HG02943 (cell line): ENCODE results near the gene DHDDS.
"Not testable (repeated sequence)": the region's sequence is repeated elsewhere in the genome, so short reads cannot be mapped to it uniquely, and the experiment has no call there.

ENCODE experiments used
- ATAC-seq: cut with Tn5 transposase; IDR thresholded peaks from one replicate; pipeline ENCODE4 v1.9.1; 2021; ENCODE audit warnings: mild to moderate bottlenecking, low read depth, moderate library complexity; ENCODE audit not compliant: unreplicated experiment

DHDDS gene

DNA sequence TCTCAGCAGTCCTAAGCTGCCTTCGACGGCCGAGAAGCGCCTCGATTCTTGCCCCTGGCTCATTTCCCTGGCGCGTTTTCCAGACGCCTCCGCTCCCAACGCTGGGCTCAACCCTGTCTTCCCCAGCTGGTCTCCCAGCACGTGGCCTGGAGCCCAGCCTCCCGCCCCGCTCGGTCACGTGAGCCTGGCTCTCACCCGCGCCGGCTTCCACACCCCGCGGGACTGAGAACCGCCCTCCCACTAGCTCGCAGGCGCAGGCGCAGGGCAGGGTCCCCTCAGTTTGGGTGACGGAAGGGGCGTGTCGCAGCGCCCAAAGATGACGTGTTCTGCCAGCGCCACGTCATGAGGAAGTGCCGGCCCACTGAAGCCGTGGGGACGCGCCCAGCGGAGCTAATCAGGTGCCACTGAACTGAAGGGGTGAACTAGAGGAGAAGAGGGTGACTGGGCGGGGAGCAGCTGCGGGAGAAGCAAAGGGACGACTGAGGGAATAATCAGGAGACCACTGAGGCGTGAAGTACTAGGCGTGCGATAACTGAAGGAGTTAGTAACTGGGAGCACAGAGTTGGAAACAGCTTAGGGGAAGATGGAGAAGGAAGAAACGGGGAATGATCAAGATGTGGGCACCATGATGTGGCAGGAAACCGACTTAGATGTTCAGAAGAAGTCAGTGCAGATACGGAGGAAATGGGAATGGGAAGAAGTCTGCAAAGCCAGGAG is at the start of gene DHDDS:
TSS of gene DHDDS (plus strand) at position 343 of the 717 bp plus-strand sequence. CDS start 625 bp downstream, outside the sequence.
- peak; percentile 89 for ATAC-seq

DNA sequence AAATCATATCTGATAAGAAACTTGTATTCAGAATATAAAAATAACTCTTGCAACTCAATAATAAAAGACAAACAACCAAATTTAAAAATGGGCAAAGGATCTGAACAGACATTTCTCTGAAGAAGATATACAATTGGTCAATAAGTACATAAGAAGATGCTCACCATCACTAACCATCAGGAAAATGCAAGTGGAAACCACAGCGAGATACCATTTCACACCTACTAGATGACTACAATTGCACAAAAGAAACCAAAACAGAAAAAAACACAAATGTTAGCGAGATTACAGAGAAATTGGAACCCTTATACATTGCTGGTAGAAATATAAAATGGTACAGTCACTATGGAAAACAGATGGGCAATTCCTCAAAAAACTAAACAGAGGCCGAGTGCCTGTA is 48.0 kb upstream of the DHDDS start:
- no peak for ATAC-seq

GRCh38 chr1:26385063-26385462 is 47.1 kb upstream of the DHDDS start:
- not testable (repeated sequence) for ATAC-seq

DNA sequence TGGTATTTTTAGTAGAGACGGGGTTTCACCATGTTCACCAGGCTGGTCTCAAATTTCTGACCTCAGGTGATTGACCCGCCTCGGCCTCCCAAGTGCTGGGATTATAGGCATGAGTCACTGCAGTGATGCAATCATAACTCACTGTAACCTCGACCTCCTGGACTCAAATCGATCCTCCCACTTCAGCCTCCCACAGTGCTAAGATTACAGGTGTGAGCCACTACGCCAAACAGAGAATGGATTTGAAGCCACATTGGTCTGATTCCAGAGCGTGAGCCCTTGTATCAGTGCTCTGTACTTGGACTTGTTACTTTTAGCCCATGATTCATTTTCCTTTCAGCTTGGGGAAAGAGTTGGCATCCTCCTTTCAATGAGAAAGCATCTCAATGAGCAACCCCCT is 44.7 kb upstream of the DHDDS start:
- ATAC-seq = no peak

GRCh38 chr1:26388791-26389445 is 43.2 kb upstream of the DHDDS start:
- ATAC-seq = no peak

DNA sequence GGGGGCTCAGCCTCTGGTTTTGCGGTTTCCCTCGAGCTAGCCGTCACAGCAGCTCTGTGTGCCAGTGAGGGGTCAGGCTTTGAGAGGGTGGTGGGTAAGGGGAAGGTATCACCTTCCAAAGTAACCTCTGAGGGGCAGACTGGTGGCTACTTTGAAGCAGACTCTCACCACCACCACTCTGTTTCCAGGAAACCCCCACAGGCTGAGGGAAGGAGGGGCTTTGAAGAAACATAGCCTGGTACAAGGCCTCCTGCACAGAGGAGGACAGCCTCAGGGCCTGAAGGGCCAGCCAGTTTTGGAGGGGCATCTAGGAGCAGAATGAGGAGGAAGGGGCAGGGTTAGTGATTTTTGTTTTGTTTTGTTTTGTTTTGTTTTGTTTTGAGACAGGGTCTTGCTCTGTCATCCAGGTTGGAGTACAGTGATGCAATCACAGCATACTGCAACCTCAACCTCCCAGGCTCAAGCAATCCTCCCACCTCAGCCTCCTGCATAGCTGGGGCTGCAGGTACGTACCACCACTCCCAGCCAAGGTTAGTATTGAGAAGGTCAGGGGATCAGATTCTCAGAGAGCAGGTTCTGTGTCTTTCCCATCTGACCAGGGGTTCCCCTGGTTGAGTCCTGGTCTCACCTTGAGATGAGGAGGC is 42.4 kb upstream of the DHDDS start:
- no peak for ATAC-seq

DNA sequence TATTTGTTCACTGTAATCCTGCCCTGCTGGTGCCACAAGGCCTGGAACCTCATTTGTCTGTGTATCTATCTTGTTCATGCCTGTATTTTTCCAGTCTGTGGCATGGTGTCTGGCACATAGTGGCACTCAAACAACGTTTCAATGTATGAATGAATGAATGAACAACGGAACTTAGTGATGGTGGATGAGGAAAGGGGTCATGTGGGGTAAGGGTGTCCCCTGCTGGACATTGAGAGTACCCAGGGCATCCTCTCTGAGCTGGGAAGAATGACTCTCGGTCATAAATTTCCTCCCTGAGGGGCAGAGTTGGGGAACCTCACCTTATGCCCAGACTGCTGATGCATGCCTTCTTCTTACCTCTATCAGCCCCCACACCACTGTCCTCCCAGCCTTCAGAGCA is 40.7 kb upstream of the DHDDS start:
- no peak for ATAC-seq

DNA sequence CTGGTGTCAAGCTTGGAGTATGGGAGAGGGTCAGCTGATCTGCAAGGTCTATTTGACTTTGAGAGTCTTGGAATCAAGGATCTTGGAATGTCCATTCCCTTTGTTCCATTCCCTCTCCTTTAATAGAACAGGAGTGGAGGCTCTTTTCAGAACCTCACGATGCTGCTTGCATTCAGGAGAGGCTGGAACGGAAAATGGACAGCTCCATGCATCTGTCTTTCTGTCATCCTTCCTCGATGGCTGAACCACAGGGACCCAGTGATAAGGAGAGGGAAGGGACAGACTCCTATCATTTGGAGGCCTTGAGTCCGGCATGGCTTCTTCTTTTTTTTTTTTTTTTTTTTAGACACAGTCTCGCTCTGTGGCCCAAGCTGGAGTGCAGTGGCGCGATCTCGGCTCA is 36.4 kb upstream of the DHDDS start:
- no peak for ATAC-seq

DNA sequence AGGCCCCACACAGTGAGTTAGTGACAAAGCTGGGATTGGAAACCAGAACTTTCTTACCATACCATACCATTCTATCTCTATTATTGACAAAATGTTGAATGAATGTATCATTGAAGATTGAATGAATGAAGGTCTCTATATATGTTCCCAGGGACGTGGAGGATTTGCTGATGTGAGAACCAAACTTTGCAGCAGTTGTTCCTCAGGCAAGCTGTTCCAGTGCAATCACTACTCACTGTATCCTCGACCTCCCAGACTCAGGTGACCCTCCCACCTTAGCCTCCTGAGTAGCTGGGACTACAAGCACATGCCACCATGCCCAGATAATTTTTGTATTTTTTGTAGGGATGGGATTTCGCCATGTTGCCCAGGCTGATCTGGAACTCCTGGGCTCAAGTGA is 33.1 kb upstream of the DHDDS start:
- ATAC-seq = no peak

- ATAC-seq = no peak
Observed at GRCh38 chr1:26401891-26402290, 30.2 kb upstream of the DHDDS start.

DNA sequence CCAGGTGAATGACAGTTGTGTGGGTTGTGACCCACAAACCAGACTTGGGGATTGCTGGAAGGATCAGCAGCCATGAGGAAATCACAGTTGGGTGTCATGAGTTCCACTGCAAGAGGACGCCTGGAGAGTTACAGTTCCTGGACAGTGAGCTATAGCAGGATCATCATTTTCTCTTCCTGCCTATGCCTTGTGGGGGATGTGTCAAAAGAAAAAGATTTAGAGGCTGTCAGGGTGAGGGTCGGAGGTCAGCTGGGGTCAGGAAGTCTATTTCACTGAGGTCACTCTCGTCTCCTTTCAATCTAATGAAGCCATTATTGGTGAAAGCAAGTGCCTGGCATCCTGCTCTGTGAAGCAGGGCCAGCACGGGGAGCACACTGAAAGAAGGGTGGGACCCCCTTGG is 28.5 kb upstream of the DHDDS start:
- no peak for ATAC-seq

DNA sequence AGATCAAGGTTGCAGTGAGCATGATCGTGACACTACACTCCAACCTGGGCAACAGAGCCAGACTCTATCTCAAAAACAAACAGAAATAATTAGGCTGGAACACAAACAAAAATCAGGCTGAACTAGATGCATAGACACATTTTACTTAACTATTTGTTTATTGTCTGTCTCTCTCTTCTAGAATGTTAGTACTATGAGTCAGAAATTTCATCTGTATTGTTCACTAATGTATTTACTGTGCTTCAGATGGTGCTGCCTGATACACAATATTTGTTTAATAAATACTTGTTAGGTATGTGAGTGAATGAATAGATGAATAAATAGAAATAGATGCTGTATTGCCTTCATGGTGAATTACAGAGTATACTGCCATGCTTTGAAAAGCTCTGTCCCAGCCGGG is 27.5 kb upstream of the DHDDS start:
- no peak for ATAC-seq

- ATAC-seq = no peak
Observed at GRCh38 chr1:26405281-26405915, 26.7 kb upstream of the DHDDS start.

GRCh38 chr1:26408604-26409003 is 23.5 kb upstream of the DHDDS start:
- no peak for ATAC-seq

DNA sequence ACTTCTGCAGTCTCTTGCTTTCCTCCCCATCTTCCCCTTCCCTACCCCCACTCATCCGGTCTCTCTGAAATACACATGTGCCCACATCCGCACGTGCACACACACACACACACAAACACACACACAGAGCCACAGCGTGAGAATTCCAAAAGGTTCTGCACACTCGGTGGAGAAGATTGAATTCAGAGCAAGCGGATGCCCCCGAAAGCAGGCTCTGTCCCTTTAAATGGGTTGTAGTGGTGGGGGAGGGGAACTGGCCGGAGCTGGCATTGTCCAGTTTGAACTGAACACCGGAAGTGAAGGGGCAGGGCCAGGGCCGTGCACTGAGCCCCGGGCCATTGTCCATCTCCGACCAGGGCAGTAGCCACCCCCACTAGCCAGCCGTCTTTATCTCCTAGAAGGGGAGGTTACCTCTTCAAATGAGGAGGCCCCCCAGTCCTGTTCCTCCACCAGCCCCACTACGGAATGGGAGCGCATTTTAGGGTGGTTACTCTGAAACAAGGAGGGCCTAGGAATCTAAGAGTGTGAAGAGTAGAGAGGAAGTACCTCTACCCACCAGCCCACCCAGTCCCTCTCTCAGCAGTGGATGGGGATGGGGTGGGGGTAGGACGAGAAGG is 22.8 kb upstream of the DHDDS start:
- ATAC-seq = no peak

DNA sequence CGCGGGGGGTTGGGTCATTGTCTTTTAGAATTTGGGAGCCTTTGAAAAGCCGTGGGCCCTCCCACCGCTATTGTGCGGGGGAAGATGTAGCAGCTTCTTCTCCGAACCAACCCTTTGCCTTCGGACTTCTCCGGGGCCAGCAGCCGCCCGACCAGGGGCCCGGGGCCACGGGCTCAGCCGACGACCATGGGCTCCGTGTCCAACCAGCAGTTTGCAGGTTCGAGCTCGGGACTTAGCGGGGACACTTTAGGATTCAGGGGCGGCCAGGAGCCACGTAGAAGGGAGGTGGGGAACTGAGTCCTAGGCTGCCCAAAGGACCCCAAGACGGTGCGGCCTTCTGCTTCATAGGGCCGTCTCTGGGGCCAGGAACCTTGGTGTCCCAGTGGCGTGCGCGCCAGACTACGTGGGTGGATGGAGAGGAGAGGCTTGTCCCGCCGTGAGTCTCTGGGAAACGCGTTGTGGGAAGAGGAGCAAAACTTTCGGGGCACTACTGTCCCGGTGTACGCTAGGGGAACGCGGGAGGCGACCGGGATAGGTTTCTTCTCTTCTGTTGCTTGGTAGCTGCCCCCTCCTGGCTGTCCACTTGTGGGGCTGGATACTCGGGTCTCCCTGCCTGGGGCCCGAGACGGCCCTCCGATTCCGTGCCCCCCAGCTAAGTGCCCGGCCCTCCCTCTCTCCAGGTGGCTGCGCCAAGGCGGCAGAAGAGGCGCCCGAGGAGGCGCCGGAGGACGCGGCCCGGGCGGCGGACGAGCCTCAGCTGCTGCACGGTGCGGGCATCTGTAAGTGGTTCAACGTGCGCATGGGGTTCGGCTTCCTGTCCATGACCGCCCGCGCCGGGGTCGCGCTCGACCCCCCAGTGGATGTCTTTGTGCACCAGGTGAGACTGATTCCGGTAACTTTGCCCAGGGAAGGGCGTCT is 21.2 kb upstream of the DHDDS start, which contains the start of gene LIN28A:
TSS of gene LIN28A (plus strand) at position 112 of the 918 bp plus-strand sequence. CDS start at position 187, 75 bp downstream.
- ATAC-seq = no peak

DNA sequence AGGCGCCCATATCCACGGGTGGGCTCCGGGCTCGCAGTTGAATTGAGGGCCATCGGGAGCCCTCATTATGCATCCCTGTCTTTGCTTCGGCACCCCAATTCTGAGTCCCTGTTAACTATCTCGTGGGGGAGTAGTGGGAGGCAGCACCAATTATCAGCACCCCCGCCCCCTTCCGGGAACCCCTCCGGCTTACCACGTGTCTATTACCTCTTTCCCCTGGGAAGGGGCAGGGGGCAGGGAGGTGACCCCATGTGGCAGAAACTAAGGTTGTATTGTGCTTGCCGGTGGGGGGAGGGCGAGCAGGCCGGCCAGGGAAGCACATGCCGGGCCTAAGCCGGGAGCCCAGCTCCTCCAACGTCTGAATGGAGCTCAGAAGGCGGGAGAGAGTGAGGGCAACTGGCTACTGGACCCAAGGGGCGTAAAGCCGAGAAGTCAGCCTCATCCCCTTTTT is 20.5 kb upstream of the DHDDS start:
- no peak for ATAC-seq

DNA sequence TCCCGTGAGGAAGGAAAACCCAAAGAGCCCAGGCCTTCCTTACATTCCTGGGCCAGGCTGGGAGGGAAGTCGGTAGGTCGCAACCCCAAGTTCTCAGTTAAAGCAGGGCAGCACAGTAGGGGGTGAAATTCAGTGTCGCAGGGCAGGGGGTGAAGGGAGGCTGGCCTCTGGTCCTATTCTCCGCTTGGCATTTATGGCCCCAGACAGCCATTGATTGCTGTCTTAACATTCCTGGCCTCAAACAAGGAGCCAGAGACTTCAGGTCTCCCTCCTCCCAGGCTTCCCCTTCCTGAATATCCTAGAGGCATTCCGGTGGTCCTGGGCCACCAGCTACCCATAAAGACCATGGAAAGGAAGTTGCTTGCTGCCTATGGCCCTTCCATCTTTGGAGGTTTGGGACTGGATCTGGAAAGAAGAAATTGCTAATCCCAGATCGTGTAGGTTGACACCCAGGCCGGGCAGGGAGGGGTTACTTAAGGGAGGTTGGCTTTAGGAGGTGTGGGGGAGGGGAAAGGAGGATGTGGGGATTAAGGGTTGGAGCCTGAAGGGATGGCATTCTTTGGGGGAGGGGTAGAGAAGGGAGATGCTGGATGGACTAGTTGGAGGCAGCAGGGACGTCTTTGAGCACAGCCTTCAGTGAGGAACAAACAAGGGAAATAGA is 19.8 kb upstream of the DHDDS start:
- no peak for ATAC-seq

DNA sequence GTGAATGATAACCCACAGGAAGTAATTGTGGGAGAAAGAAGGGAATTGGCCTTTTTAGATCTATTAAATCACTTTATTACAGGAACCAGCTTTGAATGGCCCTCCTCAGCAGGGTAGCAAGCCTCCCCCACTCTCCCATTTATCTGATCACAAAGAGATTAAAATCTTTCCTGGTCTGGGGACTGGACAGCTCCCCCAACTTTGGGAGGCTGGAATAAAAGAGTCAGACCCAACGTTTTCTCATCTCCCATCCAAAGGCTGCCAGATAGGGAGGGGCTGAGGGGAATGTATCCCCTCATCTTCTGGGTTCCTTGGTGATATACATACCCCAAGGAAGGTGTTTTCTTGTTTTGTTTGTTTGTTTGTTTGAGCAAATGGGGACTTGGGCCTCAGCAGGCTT is 19.1 kb upstream of the DHDDS start:
- ATAC-seq = no peak
